GM19238 (cell line): ENCODE results near the gene DOCK9.
"Not testable (repeated sequence)": the region's sequence is repeated elsewhere in the genome, so short reads cannot be mapped to it uniquely, and the experiment has no call there.

Source experiments
- DNase-seq: peaks from one replicate; pipeline ENCODE4 v3.0.0; 2011; ENCODE audit warnings: low spot score; ENCODE audit not compliant: insufficient read length

DOCK9 gene

GRCh38 chr13:98825659-98826058 lies 152.2 kb downstream of the DOCK9 start:
- no peak for DNase-seq

GRCh38 chr13:98824376-98825160 lies 153.3 kb downstream of the DOCK9 start:
- DNase-seq, result no peak

GRCh38 chr13:98823442-98823841 lies 154.4 kb downstream of the DOCK9 start:
- no peak for DNase-seq

- no peak for DNase-seq
These were observed 155.6 kb downstream of the DOCK9 start for GRCh38 chr13:98822225-98822606.

GRCh38 chr13:98821372-98822224 lies 156.3 kb downstream of the DOCK9 start:
- no peak for DNase-seq

GRCh38 chr13:98820744-98821371 lies 157.0 kb downstream of the DOCK9 start:
- DNase-seq, result no peak

GRCh38 chr13:98820300-98820699 lies 157.6 kb downstream of the DOCK9 start:
- DNase-seq, result no peak

- no peak for DNase-seq
These were observed 158.4 kb downstream of the DOCK9 start for GRCh38 chr13:98819382-98820010.

- no peak for DNase-seq
These were observed 161.5 kb downstream of the DOCK9 start for GRCh38 chr13:98816406-98816805.

GRCh38 chr13:98813993-98814392 lies 163.9 kb downstream of the DOCK9 start:
- no peak for DNase-seq

GRCh38 chr13:98812186-98812790 lies 165.6 kb downstream of the DOCK9 start:
- DNase-seq, result not testable (repeated sequence)

GRCh38 chr13:98810746-98811145 lies 167.1 kb downstream of the DOCK9 start:
- no peak for DNase-seq

GRCh38 chr13:98809345-98809777 lies 168.5 kb downstream of the DOCK9 start:
- DNase-seq, result no peak

- DNase-seq, result no peak
These were observed 170.1 kb downstream of the DOCK9 start for GRCh38 chr13:98807774-98808173.

- no peak for DNase-seq
These were observed 173.5 kb downstream of the DOCK9 start for GRCh38 chr13:98804336-98804855.

- DNase-seq, result no peak
These were observed 173.9 kb downstream of the DOCK9 start for GRCh38 chr13:98803921-98804320.

GRCh38 chr13:98803111-98803561 lies 174.7 kb downstream of the DOCK9 start:
- DNase-seq, result no peak

- DNase-seq, result no peak
These were observed 175.3 kb downstream of the DOCK9 start for GRCh38 chr13:98802559-98802958.

GRCh38 chr13:98801626-98802418 lies 176.0 kb downstream of the DOCK9 start:
- DNase-seq, result no peak

- no peak for DNase-seq
These were observed 177.8 kb downstream of the DOCK9 start for GRCh38 chr13:98800078-98800477.
